Dendritic cell treated with granulocyte-macrophage colony-stimulating factor and Interleukin-4, amounts not matched to agents 40 ng/mL and 50 ng/mL, for 4 days (primary cell): ENCODE data around the gene FADS3.

Source experiments
- H3K27ac Mint-ChIP-seq: one replicate; pipeline ENCODE4 v1.8.0; 2022; ENCODE audit warnings: mild to moderate bottlenecking, mixed read lengths
- H3K27me3 Mint-ChIP-seq: one replicate; pipeline ENCODE4 v1.8.0; 2022; ENCODE audit warnings: mild to moderate bottlenecking, mixed read lengths
- H3K36me3 Mint-ChIP-seq: one replicate; pipeline ENCODE4 v1.8.0; 2022; ENCODE audit warnings: low read depth, mixed read lengths
- H3K4me1 Mint-ChIP-seq: one replicate; pipeline ENCODE4 v1.8.0; 2022; ENCODE audit warnings: low read depth, mixed read lengths
- H3K4me3 Mint-ChIP-seq: one replicate; pipeline ENCODE4 v1.8.0; 2022; ENCODE audit warnings: mild to moderate bottlenecking, moderate library complexity, mixed read lengths
- H3K9me3 Mint-ChIP-seq: one replicate; pipeline ENCODE4 v1.8.0; 2022; ENCODE audit warnings: mixed read lengths
- intact Hi-C: fragments of 100-400 bp; cut with micrococcal nuclease; formaldehyde crosslinking; loops from one replicate; pipeline ENCODE4 v1.15.0; 2022

Gene FADS3

DNA sequence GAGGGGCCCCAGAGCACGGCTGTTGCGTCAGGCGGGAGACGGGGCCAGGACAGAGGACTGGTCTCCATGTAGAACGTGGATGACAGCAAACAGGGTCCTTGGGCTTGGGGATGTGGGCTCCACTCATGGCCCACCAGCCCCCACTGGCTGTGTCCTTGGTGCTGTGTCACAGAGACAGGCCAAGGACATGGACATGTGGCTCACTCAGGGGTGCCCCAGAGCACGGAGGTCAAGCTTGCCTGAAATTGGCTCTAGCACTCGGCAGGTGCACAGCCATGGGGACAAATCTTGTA lies 48.9 kb downstream of the FADS3 start:
- H3K9me3 Mint-ChIP-seq, result no peaks in the 10 kb centered on the region
- H3K4me1 Mint-ChIP-seq, result peaks cover 5% of the 10 kb centered on the region
- no peak overlapping the region for H3K4me3 Mint-ChIP-seq
- H3K27ac Mint-ChIP-seq, result no peak overlapping the region
- H3K36me3 Mint-ChIP-seq, result peaks cover 100% of the 10 kb centered on the region
- intact Hi-C loops, result no loop called here
- no peaks in the 10 kb centered on the region for H3K27me3 Mint-ChIP-seq

DNA sequence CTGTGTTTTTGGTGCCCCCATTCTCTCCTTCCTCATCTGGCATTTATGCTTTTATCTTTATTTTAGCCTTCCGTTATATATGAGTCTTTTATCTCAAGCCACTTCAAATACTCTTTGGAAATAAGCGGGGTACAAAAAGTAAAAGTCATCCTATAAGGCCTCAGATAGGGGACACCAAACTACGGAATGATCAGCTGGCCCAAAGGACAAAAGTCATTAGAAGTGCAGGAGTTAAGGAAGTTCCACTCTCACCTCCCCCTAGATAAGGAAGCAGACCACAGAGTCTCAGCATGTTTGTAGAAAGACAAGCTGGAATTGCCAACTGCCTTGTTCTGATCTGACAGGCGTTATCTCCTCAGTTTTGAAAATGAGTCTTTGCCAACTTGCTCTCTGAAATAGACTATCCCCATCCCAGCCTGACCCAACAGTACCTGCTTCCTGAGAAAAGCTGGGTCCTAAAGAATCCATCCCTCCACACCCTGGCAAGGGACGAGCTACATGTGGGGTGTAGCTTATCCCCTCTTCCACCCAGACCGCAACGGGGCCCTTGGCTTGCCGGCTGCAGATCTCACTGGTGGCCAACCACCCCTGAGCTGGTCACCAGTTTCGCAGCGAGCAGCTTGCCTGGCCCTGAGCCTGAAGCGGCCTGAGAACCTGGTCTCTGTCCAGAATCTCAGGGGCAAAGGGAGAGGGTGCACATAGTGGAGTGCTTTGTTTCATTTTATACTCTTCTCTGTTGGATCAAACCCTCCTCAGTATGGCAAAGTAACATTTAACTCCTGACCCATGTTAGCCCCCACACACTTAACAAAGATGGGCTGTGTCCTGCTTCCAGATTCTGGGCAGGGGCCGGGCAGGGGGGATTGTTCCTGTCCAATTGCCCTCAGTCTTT lies 49.5 kb downstream of the FADS3 start:
- H3K36me3 Mint-ChIP-seq, result peaks cover 100% of the 10 kb centered on the region
- H3K9me3 Mint-ChIP-seq, result no peaks in the 10 kb centered on the region
- intact Hi-C loops, result no loop called here
- no peak overlapping the region for H3K27ac Mint-ChIP-seq
- no peak overlapping the region for H3K4me3 Mint-ChIP-seq
- H3K4me1 Mint-ChIP-seq, result peaks cover 5% of the 10 kb centered on the region
- H3K27me3 Mint-ChIP-seq, result no peaks in the 10 kb centered on the region

DNA sequence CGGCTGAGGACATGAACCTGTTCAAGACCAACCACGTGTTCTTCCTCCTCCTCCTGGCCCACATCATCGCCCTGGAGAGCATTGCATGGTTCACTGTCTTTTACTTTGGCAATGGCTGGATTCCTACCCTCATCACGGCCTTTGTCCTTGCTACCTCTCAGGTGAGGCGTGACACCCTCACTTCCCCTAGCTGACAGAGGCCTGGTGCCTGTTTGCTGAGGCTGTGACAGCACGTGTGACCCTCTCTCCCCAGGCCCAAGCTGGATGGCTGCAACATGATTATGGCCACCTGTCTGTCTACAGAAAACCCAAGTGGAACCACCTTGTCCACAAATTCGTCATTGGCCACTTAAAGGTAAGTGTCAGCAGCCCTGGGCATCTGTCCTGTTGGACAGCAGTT lies 51.0 kb downstream of the FADS3 start:
- H3K27me3 Mint-ChIP-seq, result no peaks in the 10 kb centered on the region
- no peak overlapping the region for H3K4me3 Mint-ChIP-seq
- no peak overlapping the region for H3K27ac Mint-ChIP-seq
- peaks cover 97% of the 10 kb centered on the region for H3K36me3 Mint-ChIP-seq
- H3K9me3 Mint-ChIP-seq, result no peaks in the 10 kb centered on the region
- H3K4me1 Mint-ChIP-seq, result peaks cover 11% of the 10 kb centered on the region
- intact Hi-C loops, result no loop called here

DNA sequence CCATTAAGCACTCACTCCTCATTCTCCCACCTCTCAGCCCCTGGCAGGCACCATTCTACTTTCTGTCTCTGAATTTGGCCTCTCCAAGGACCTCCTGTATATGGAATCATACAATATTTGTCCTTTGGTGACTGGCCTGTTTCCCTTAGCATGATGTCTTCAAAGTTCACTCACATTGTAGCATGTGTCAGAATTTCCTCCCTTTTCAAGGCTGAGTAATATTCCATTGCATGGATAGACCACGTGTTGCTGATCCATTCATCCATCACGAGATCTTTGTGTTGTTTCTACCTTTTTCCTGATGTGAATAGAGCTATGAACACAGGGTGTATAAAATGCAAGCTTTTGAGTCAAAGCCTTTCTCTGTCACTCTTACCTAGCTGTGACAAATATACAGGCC lies 51.6 kb downstream of the FADS3 start:
- H3K27ac Mint-ChIP-seq, result no peak overlapping the region
- H3K4me3 Mint-ChIP-seq, result no peak overlapping the region

DNA sequence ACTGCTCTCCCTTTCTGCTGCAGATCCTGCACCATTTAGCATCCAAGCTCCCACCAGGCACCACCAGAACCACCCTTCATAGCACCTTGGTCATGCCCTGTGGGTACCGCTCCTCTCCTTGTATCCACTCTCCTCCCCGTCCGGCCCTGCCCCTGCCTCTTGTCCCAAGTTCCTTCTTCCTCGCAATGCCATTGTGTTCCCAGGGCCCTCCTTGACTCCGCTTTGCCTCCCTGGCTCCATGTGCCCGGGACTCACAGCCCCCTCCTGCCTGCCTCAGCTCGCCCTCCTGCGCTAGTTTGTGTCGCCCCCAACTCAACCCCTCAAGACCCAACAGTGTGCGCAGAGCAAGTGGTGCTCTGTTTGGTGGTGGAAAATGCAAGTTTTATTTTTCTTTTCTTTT lies 52.4 kb downstream of the FADS3 start:
- Mint-ChIP-seq H3K4me3 (no peak overlapping the region), H3K27me3 (no peaks in the 10 kb centered on the region), H3K4me1 (peaks cover 24% of the 10 kb centered on the region), H3K36me3 (peaks cover 87% of the 10 kb centered on the region), H3K9me3 (no peaks in the 10 kb centered on the region), H3K27ac (peak overlapping the region; percentile 10)
- intact Hi-C loops, result no loop called here

More for the DNA sequence above, 51.6 kb downstream of the FADS3 start:
- Mint-ChIP-seq H3K9me3 (no peaks in the 10 kb centered on the region), H3K36me3 (peaks cover 92% of the 10 kb centered on the region), H3K27me3 (no peaks in the 10 kb centered on the region), H3K4me1 (peaks cover 16% of the 10 kb centered on the region)
- intact Hi-C loops, result no loop called here

DNA sequence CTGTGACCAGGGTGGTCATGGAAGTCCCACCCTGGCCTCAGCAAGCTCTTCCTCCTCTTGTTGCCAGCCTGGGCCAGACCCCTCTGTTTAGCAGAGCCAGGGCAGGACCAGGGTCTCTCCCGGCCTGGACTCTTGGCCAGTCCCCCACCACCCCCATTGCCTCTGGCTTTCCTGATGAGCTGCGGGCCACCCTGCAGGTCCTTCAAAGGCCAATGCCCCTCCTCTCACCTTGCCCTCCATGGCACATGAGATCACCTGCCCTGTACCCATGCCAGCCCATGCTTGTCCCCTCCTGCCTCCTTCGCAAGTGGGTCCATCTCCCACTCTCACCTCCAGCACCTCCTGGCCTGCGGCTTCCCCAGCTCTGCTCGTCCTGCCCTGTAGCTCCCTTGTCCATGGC lies 52.8 kb downstream of the FADS3 start:
- H3K27me3 Mint-ChIP-seq, result no peaks in the 10 kb centered on the region
- H3K4me3 Mint-ChIP-seq, result no peak overlapping the region
- H3K9me3 Mint-ChIP-seq, result no peaks in the 10 kb centered on the region
- H3K27ac Mint-ChIP-seq, result peak overlapping the region; percentile 10
- intact Hi-C loops, result no loop called here
- peaks cover 87% of the 10 kb centered on the region for H3K36me3 Mint-ChIP-seq
- H3K4me1 Mint-ChIP-seq, result peaks cover 28% of the 10 kb centered on the region

DNA sequence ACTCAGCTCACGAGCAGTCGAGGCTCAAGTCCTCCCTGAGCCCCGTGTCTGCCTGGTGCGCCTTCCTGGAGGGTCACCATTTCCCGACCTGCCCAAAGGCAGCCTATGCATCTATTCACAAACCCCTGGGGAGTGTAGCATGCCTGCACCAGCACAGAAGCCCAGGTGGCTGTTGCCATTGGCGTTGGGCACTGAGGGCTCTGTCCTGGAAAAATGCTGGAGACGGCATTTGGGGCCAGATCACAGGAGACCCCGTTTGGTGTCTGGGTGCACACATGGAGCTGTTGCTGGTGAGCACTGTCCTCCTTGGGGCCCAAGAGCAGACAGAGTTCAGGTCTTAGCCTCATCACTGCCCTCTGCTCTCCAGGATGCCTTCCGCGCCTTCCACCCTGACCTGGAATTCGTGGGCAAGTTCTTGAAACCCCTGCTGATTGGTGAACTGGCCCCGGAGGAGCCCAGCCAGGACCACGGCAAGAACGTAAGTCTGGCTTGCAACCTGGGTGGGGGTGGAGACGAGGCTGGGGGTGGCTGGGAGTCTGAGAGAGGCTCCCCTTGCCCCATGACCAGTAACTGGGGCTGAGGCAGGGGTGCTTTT lies 53.8 kb downstream of the FADS3 start:
- intact Hi-C loops, result no loop called here
- peak overlapping the region; percentile 10 for H3K27ac Mint-ChIP-seq
- H3K36me3 Mint-ChIP-seq, result peaks cover 87% of the 10 kb centered on the region
- H3K9me3 Mint-ChIP-seq, result no peaks in the 10 kb centered on the region
- peaks cover 38% of the 10 kb centered on the region for H3K4me1 Mint-ChIP-seq
- no peaks in the 10 kb centered on the region for H3K27me3 Mint-ChIP-seq
- no peak overlapping the region for H3K4me3 Mint-ChIP-seq

DNA sequence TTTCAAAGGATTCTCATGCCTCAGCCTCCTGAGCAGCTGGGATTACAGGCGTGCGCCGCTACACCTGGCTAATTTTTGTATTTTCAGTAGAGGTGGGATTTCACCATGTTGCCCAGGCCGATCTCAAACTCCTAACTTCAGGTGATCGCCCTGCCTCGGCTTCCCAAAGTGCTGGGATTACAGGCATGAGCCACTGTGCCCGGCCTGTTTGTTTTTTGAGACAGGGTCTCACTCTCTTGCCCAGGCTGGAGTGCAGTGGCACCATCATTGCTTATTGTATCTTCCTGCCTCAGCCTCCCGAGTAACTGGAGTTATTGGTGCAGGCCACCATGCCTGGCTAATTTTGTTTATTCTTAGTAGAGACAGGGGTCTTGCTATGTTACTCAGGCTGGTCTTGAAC lies 55.2 kb downstream of the FADS3 start:
- H3K27ac Mint-ChIP-seq, result peak overlapping the region; percentile 94
- intact Hi-C loops, result no loop called here
- H3K36me3 Mint-ChIP-seq, result peaks cover 87% of the 10 kb centered on the region
- peaks cover 51% of the 10 kb centered on the region for H3K4me1 Mint-ChIP-seq
- H3K4me3 Mint-ChIP-seq, result no peak overlapping the region
- H3K27me3 Mint-ChIP-seq, result no peaks in the 10 kb centered on the region
- no peaks in the 10 kb centered on the region for H3K9me3 Mint-ChIP-seq

DNA sequence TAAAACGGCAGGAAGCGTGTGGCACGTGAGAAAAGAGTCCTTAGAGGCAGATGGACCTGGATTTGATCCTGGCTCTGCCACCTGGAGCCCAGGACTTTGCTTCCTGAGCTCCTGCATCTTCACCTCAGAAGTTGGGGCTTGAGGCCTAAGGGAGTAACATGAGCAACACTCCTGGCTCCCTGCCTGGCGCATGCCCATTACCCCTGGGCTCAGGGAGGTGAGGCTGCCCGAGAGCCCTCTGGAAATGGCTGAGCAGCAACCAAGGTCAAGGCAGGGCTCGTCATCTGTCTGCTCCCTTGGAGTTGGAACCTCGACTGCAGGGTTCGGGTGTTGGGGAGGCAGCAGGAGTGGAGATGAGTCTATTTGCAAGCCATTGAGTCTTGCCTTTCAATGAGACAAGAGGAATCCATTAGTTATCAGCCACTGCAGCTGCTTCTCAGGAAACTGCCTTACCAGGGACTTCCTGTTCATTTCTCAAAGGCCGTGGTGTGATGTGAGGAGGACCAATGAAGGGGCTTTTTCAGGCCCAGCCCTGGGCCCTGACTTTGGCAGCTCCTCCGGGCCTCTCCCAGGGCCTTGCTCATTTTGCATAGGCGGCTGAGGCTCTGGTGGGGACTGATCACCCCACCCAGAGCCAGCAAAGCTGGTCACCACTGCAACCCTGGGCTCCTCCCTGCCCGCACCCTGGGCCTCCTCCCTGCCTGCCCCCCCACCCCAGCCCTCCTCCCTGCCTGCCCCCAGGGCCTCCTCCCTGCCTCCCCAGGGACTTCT lies 56.9 kb downstream of the FADS3 start:
- H3K4me1 Mint-ChIP-seq, result peaks cover 66% of the 10 kb centered on the region
- H3K9me3 Mint-ChIP-seq, result no peaks in the 10 kb centered on the region
- intact Hi-C loops, result loop anchor here (2.0 kb wide), 1 partner anchor 18 kb away; the partner anchor contains the start of gene FADS1
- peak overlapping the region; percentile 94 for H3K27ac Mint-ChIP-seq
- H3K36me3 Mint-ChIP-seq, result peaks cover 83% of the 10 kb centered on the region
- no peaks in the 10 kb centered on the region for H3K27me3 Mint-ChIP-seq
- peak overlapping the region; percentile 67 for H3K4me3 Mint-ChIP-seq

DNA sequence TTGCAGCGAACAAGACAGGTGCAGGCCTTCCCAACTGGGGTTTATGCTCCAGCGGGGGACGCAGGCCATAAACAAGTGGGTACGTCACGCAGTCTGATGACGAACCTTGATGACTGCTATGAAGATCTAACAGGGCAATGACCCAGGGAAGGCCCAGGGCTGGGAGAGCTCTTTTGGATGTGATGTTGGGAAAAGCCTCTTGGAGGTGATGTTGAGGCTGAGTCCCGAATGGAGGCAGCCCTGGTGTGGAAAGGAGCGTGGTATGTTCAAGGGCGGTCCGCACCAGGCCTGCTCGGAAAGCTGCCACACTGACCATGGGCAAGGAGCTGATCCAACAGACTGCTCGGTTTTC lies 57.4 kb downstream of the FADS3 start:
- peak overlapping the region; percentile 94 for H3K27ac Mint-ChIP-seq
- H3K27me3 Mint-ChIP-seq, result no peaks in the 10 kb centered on the region
- no peaks in the 10 kb centered on the region for H3K9me3 Mint-ChIP-seq
- peaks cover 70% of the 10 kb centered on the region for H3K4me1 Mint-ChIP-seq
- intact Hi-C loops, result loop anchor here (2.0 kb wide), 1 partner anchor 17 kb away; the partner anchor contains the start of gene FADS1
- peak overlapping the region; percentile 67 for H3K4me3 Mint-ChIP-seq
- peaks cover 82% of the 10 kb centered on the region for H3K36me3 Mint-ChIP-seq

DNA sequence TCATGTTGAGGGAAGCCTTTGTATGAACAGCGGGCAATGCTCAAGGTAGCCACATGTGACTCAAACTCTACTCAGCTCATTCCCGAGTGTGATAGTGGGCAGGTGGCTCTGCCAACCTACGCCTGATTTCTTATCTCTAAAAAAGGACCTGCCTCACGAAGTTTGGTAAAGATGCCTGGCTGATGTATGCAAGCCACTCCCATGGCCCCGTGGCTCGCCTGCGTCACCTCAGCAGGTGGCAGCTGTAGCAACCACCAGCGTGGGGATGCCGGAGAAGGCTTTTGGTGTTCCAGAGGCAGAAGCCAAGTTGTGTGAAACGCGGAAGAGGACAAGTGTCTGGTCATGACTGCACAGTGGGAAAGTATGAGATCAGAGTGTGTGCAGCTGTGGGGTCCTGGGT lies 57.9 kb downstream of the FADS3 start:
- peak overlapping the region; percentile 94 for H3K27ac Mint-ChIP-seq
- peaks cover 82% of the 10 kb centered on the region for H3K36me3 Mint-ChIP-seq
- H3K4me1 Mint-ChIP-seq, result peaks cover 70% of the 10 kb centered on the region
- H3K4me3 Mint-ChIP-seq, result peak overlapping the region; percentile 67
- intact Hi-C loops, result no loop called here
- H3K9me3 Mint-ChIP-seq, result no peaks in the 10 kb centered on the region
- no peaks in the 10 kb centered on the region for H3K27me3 Mint-ChIP-seq

DNA sequence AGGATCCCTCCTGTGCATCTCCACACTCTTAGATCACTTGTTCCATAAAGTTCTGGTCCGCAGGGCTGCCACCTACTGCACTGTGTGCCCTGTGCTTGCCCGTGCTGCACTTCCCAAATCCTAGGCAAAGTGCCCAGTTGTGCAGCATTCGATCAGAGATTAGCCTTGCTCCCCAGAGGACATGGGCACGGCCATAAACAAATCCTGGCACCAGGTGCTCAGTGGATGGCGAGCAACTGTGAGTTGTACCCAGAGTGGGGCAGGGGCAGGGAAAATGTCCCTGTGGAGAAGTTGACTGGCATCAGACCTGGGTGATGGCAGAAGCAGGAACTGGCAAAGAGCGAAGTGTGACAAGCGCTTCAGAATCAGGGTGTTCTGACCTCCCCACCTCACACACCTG lies 58.6 kb downstream of the FADS3 start:
- intact Hi-C loops, result no loop called here
- peaks cover 82% of the 10 kb centered on the region for H3K36me3 Mint-ChIP-seq
- no peak overlapping the region for H3K4me3 Mint-ChIP-seq
- no peaks in the 10 kb centered on the region for H3K9me3 Mint-ChIP-seq
- H3K27me3 Mint-ChIP-seq, result no peaks in the 10 kb centered on the region
- peak overlapping the region; percentile 94 for H3K27ac Mint-ChIP-seq
- peaks cover 70% of the 10 kb centered on the region for H3K4me1 Mint-ChIP-seq

DNA sequence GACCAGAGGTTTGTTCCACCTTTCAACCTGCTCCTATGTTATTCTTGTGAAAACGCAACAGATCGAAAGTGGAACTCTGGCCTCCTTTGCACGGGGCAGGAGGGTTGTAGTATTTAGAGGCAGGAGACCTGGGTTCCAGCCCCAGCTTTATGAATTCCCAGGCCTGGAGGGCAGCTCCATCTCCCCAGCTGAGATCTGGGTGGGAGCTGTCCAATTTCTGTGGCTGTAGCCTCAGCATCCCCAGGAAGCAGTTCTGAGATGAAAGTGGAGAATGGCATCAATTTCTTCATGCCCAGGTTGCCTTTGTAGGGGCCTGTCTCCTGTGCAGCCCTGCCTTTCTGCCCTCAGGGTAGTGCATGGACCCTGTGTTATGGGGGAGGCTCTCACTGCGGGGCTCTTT lies 59.1 kb downstream of the FADS3 start:
- H3K36me3 Mint-ChIP-seq, result peaks cover 78% of the 10 kb centered on the region
- peak overlapping the region; percentile 94 for H3K27ac Mint-ChIP-seq
- intact Hi-C loops, result no loop called here
- H3K4me3 Mint-ChIP-seq, result no peak overlapping the region
- no peaks in the 10 kb centered on the region for H3K9me3 Mint-ChIP-seq
- peaks cover 71% of the 10 kb centered on the region for H3K4me1 Mint-ChIP-seq
- H3K27me3 Mint-ChIP-seq, result no peaks in the 10 kb centered on the region
